Middle frontal gyrus (tissue), 1 donor: ENCODE measurements around the gene SSPN.
A peak's percentile ranks its signal among the peaks of the same experiment; 100 is the strongest.

Experiments used
- DNase-seq: peaks from one replicate; pipeline ENCODE4 v3.0.0-alpha.2; 2015; ENCODE audit warnings: low spot score; ENCODE audit errors: extremely low spot score

SSPN gene

GRCh38 chr12:26195250-26195640 lies at the start of gene SSPN:
Gene SSPN, plus strand, starts transcription at chr12:26195573. Its CDS starts 100 bp downstream, at chr12:26195673.
- peak; percentile 32 for DNase-seq

GRCh38 chr12:26148291-26148690 lies 47.1 kb upstream of the SSPN start:
- DNase-seq = no peak

GRCh38 chr12:26149968-26150500 lies 45.3 kb upstream of the SSPN start:
- DNase-seq = no peak

- no peak for DNase-seq
Measured at GRCh38 chr12:26150736-26151450, 44.5 kb upstream of the SSPN start.

- DNase-seq = no peak
Measured at GRCh38 chr12:26152507-26153102, 42.8 kb upstream of the SSPN start.

GRCh38 chr12:26153421-26154154 lies 41.8 kb upstream of the SSPN start:
- no peak for DNase-seq

GRCh38 chr12:26156201-26156871 lies 39.0 kb upstream of the SSPN start:
- no peak for DNase-seq

- no peak for DNase-seq
Measured at GRCh38 chr12:26157001-26157400, 38.4 kb upstream of the SSPN start.

GRCh38 chr12:26158078-26158764 lies 37.2 kb upstream of the SSPN start:
- DNase-seq = no peak

GRCh38 chr12:26162174-26162573 lies 33.2 kb upstream of the SSPN start:
- DNase-seq = no peak

GRCh38 chr12:26162905-26163304 lies 32.5 kb upstream of the SSPN start:
- DNase-seq = no peak

- DNase-seq = no peak
Measured at GRCh38 chr12:26164118-26164517, 31.3 kb upstream of the SSPN start.

- DNase-seq = no peak
Measured at GRCh38 chr12:26172013-26172412, 23.4 kb upstream of the SSPN start.

GRCh38 chr12:26172539-26172938 lies 22.8 kb upstream of the SSPN start:
- DNase-seq = no peak

GRCh38 chr12:26172946-26173552 lies 22.3 kb upstream of the SSPN start:
- no peak for DNase-seq

- DNase-seq = no peak
Measured at GRCh38 chr12:26176725-26177124, 18.6 kb upstream of the SSPN start.

GRCh38 chr12:26177283-26177682 lies 18.1 kb upstream of the SSPN start:
- no peak for DNase-seq

- no peak for DNase-seq
Measured at GRCh38 chr12:26179826-26180225, 15.5 kb upstream of the SSPN start.

- DNase-seq = no peak
Measured at GRCh38 chr12:26182377-26182776, 13.0 kb upstream of the SSPN start.

GRCh38 chr12:26185532-26186320 lies 9.6 kb upstream of the SSPN start:
- no peak for DNase-seq
